ENCODE data around the gene RELT.

Gene RELT

GRCh38 chr11:73398721-73399120 lies 22.5 kb downstream of the RELT start:
- TF ChIP-seq CTCF (IDR thresholded peaks at IDR 0.05) = no peak
- DNase-seq (ENCODE audit: low spot score) = peak; percentile 68
- Histone ChIP-seq H3K4me3 (no peak overlapping the region), H3K27ac (no peak overlapping the region)

DNA sequence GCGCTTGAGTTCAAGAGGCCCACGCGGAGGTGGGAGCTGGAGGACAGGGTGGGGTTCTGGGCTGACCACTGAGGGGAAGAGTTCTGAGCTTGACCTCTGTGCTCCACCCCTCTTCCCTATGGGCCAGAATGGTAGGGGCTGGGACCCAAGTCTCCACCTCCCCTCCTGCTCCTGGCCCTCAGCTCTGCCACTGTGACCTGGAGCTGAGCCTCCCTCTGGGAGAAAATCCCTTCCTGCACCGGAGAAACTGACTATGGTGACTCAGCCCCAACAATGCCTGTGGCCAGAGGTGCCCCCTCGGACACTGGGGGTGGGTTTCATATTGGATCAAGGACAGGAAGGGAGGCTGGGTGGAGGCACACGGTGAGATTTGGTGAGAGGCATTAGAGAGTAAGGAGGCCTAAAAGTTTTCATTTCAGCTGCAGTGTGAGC lies 23.0 kb downstream of the RELT start:
- TF ChIP-seq CTCF (IDR thresholded peaks at IDR 0.05) = no peak
- Histone ChIP-seq H3K4me3 (no peak overlapping the region), H3K27ac (no peak overlapping the region)
- DNase-seq (ENCODE audit: low spot score) = peak; percentile 73

DNA sequence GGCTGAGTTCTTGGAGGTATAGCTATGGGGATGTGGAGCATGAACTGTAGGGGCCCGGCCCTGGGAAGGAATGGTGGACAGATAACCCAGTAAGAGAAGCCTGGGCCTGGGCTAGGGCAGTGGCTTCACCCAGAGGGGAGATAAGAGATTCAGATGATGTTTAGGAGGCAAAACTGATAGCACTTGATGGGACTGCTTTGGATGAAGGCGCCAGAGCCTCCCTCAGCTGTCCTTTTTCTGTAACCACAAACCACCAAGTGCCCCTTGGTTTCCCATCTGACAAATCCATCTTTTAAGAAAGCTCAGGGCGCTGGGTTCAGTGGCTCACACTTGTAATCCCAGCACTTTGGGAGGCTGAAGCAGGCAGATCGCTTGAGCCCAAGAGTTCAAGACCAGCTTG lies 23.4 kb downstream of the RELT start:
- DNase-seq (ENCODE audit: low spot score) = peak; percentile 64
- no peak overlapping the region for H3K27ac ChIP-seq

GRCh38 chr11:73400293-73400692 lies 24.1 kb downstream of the RELT start:
- Histone ChIP-seq H3K4me3 (no peak overlapping the region), H3K27ac (no peak overlapping the region)
- no peak for TF ChIP-seq CTCF (IDR thresholded peaks at IDR 0.05)
- no peak for DNase-seq (ENCODE audit: low spot score)

More for the DNA sequence above, 23.4 kb downstream of the RELT start:
- no peak for TF ChIP-seq CTCF (IDR thresholded peaks at IDR 0.05)
- no peak overlapping the region for H3K4me3 ChIP-seq

DNA sequence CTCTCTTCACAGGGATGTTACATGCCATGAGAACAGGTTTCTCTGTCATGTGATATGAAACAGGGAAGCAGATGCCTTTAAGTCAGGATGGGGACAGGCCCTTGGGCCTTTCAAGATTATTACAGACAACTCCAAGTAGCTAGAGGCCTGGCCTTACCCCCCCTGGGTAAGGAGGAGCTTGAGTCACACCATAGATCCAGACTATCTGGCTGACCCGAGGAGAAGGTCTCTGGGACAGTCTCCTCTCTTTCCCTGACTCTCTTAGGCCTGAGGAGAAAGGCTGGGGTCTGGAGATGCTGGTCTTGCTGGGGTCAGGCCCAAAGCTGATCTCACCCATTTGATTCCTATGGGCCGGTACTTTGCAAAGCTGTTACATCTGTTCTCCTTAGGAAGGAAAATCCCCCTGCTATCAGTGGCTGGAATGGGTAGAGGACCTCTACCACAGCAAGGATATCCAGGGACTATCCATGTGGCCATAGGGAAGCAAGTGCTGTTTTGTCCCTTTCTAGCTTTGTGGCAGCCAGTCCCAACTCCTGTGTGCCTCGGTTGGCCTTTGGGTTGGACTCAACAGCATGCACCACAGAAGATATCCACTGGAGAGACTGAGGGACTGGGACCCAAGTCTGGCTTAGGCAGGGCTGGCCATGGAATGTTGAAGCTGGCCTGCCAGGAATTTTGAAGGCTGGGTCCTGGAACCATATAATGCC lies 25.2 kb downstream of the RELT start:
- no peak for DNase-seq (ENCODE audit: low spot score)
- H3K27ac ChIP-seq = no peak overlapping the region
- no peak overlapping the region for H3K4me3 ChIP-seq
- TF ChIP-seq CTCF (IDR thresholded peaks at IDR 0.05) = no peak

DNA sequence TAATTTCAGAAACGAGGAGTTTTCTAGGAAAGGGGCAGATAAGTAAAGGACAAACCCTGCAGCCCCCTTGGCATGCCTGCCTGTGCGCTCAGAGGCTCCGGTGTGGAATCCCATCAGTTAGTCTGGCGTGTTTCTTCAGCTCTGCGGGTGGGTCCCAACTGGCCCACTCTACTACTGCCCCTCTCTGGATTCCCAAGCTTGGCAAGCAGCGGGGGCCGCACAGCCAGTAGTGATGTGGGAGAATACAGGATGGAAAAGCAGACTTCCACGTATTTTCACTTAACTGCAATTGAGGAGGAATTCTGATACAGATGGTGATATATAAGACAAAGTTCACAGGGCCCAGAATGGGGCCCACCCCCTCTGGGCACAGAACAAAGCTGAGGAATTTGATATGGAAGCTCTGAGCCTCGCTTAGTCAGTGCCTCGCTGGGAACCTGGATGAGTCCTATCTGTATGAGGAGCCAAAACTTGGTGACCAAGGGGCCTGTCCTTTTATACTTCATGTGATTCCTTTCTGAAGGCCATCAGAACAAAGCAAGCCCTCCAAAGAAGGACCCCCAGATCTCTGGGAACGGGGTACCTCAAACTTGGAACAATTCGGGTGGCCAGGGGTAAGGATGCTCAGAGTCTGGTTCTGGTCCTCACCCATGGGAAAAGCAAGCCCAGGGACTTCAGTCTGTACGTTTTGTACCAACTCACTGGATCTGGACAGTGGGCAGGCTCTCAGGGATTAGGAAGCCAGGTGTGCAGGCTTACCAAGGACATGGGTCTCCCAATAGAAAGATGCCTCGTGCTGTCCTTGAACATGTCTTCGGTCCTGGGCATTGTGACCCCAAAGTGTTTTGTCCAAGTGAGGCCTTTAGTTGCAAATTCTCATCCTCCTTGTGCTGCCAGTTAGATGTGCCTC lies 26.0 kb downstream of the RELT start:
- no peak for DNase-seq (ENCODE audit: low spot score)
- H3K4me3 ChIP-seq = no peak overlapping the region
- TF ChIP-seq CTCF (IDR thresholded peaks at IDR 0.05) = no peak
- no peak overlapping the region for H3K27ac ChIP-seq

Data from coronary artery (tissue), 2 donors.